WTC11 (cell line): ENCODE results near the gene SPATA12.

Experiments
- CREM ChIP-seq: sonication (generic); formaldehyde crosslinking; IDR thresholded peaks from 2 replicates; pipeline ENCODE4 v1.8.1; 2022; ENCODE audit warnings: mild to moderate bottlenecking, missing genetic modification reagents, moderate library complexity
- ESRRA ChIP-seq: sonication (generic); formaldehyde crosslinking; IDR thresholded peaks from 2 replicates; pipeline ENCODE4 v1.8.1; 2022; ENCODE audit warnings: mild to moderate bottlenecking, missing genetic modification reagents, borderline replicate concordance
- TF ChIP-seq, protein P1 (sequence below): sonication (generic); formaldehyde crosslinking; IDR thresholded peaks from 2 replicates; pipeline ENCODE4 v1.8.0; 2022; ENCODE audit warnings: mild to moderate bottlenecking, missing genetic modification reagents
- TF ChIP-seq, protein P2 (sequence below): fragments of 200-600 bp; IDR thresholded peaks from 2 replicates; pipeline ENCODE4 v1.8.0; 2022; ENCODE audit warnings: antibody characterized with exemption

DNA sequence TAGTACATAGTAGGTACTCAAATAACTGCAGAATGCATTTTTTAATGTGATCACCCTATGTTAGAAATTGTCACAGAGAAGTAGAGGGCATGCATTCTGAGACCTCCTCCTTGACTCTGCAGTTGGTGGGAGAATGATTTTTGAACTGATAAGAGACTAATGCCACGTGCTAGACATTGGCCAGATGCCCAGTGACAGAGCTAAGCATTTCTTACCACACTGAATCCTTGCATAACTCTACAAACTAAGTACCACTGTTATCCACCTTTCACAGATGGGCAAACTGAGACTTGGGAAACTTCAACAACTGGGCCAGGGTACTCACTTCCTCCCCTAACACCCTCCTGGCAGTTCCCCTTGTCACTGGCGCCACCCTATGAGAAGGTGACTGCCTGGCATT, 33.5 kb upstream of the SPATA12 start:
- TF ChIP-seq CREM (CRISPR knock-in tag) = no peak
- no peak for TF ChIP-seq ESRRA (CRISPR knock-in tag)
- TF ChIP-seq, protein P1, sequence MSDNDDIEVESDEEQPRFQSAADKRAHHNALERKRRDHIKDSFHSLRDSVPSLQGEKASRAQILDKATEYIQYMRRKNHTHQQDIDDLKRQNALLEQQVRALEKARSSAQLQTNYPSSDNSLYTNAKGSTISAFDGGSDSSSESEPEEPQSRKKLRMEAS = no peak
- TF ChIP-seq, protein P2, sequence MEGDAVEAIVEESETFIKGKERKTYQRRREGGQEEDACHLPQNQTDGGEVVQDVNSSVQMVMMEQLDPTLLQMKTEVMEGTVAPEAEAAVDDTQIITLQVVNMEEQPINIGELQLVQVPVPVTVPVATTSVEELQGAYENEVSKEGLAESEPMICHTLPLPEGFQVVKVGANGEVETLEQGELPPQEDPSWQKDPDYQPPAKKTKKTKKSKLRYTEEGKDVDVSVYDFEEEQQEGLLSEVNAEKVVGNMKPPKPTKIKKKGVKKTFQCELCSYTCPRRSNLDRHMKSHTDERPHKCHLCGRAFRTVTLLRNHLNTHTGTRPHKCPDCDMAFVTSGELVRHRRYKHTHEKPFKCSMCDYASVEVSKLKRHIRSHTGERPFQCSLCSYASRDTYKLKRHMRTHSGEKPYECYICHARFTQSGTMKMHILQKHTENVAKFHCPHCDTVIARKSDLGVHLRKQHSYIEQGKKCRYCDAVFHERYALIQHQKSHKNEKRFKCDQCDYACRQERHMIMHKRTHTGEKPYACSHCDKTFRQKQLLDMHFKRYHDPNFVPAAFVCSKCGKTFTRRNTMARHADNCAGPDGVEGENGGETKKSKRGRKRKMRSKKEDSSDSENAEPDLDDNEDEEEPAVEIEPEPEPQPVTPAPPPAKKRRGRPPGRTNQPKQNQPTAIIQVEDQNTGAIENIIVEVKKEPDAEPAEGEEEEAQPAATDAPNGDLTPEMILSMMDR = no peak
